MM.1S (cell line): ENCODE results near the gene C22orf15.

Source experiments
- CTCF ChIP-seq: fragments of 300-600 bp; sonication (generic); IDR thresholded peaks from 2 replicates; pipeline ENCODE4 v1.5.1; 2016; ENCODE audit warnings: antibody characterized with exemption, low read length, mixed read lengths
- EZH2 ChIP-seq: fragments of 300-600 bp; sonication (generic); optimal IDR thresholded peaks from 2 replicates; pipeline ENCODE3; 2017; ENCODE audit warnings: low read depth, mild to moderate bottlenecking, antibody characterized with exemption, low read length, mixed read lengths

- no peak for TF ChIP-seq CTCF
- no peak for TF ChIP-seq EZH2
Observed at GRCh38 chr22:23745791-23746190, 17.0 kb upstream of the C22orf15 start.
